HL-60/S4 (cell line): ENCODE results near the gene NAV2.
"Not testable (repeated sequence)": the region's sequence is repeated elsewhere in the genome, so short reads cannot be mapped to it uniquely, and the experiment has no call there.

Experiments
- in situ Hi-C: fragments of 300-500 bp; cut with MboI; formaldehyde crosslinking; loops from 2 replicates; pipeline ENCODE4 v1.14.3; 2022; ENCODE audit warnings: low sequenced_read_pairs

NAV2 gene

GRCh38 chr11:19982774-19983495 is 270.3 kb downstream of the NAV2 start:
- in situ Hi-C loops = no loop called here

- in situ Hi-C loops = no loop called here
These were observed 271.6 kb downstream of the NAV2 start for GRCh38 chr11:19984048-19984742.

GRCh38 chr11:19985111-19985510 is 272.5 kb downstream of the NAV2 start:
- in situ Hi-C loops = no loop called here

- in situ Hi-C loops = no loop called here
These were observed 274.7 kb downstream of the NAV2 start for GRCh38 chr11:19987331-19987801.

GRCh38 chr11:19988598-19988997 is 276.0 kb downstream of the NAV2 start:
- in situ Hi-C loops = no loop called here

GRCh38 chr11:19989191-19989590 is 276.6 kb downstream of the NAV2 start:
- in situ Hi-C loops = no loop called here

- in situ Hi-C loops = no loop called here
These were observed 279.5 kb downstream of the NAV2 start for GRCh38 chr11:19992162-19992561.

GRCh38 chr11:19992998-19993397 is 280.4 kb downstream of the NAV2 start:
- in situ Hi-C loops = no loop called here

- in situ Hi-C loops = no loop called here
These were observed 282.0 kb downstream of the NAV2 start for GRCh38 chr11:19994672-19995071.

- in situ Hi-C loops = no loop called here
These were observed 282.5 kb downstream of the NAV2 start for GRCh38 chr11:19995145-19995544.

GRCh38 chr11:19996571-19996970 is 283.9 kb downstream of the NAV2 start:
- in situ Hi-C loops = no loop called here

GRCh38 chr11:20000022-20000350 is 287.3 kb downstream of the NAV2 start:
- in situ Hi-C loops = no loop called here

GRCh38 chr11:20000351-20001134 is 287.9 kb downstream of the NAV2 start:
- in situ Hi-C loops = no loop called here

GRCh38 chr11:20002312-20003216 is 289.9 kb downstream of the NAV2 start:
- in situ Hi-C loops = no loop called here

- in situ Hi-C loops = no loop called here
These were observed 290.7 kb downstream of the NAV2 start for GRCh38 chr11:20003351-20003750.

- in situ Hi-C loops = no loop called here
These were observed 292.2 kb downstream of the NAV2 start for GRCh38 chr11:20004866-20005265.

GRCh38 chr11:20005747-20006146 is 293.1 kb downstream of the NAV2 start:
- in situ Hi-C loops = no loop called here

GRCh38 chr11:20006618-20007017 is 294.0 kb downstream of the NAV2 start:
- in situ Hi-C loops = not testable (repeated sequence)

GRCh38 chr11:20007386-20007785 is 294.7 kb downstream of the NAV2 start:
- in situ Hi-C loops = no loop called here

GRCh38 chr11:20008190-20008870 is 295.7 kb downstream of the NAV2 start:
- in situ Hi-C loops = no loop called here
